Lower leg skin (tissue), 4 donors: ENCODE measurements around the gene SCYGR6. TPM values are rescaled to one million over a fixed set of nuclear protein-coding genes. Genes with fewer than 3 reads are reported as not detected.

Source experiments
- DNase-seq, 2 donors: peaks; one replicate each; pipeline ENCODE4 v3.0.0-alpha.2; 2019; ENCODE audit warnings: low spot score in 2 of 2
- H3K4me3 ChIP-seq: fragments of 200-600 bp; sonication (generic); 2 replicates; pipeline ENCODE4 v1.5.1; 2017; ENCODE audit warnings: mild to moderate bottlenecking, low read depth; ENCODE audit not compliant: poor library complexity, severe bottlenecking
- CTCF ChIP-seq, 3 donors: fragments of 450-650 bp; IDR thresholded peaks; one replicate each; pipeline ENCODE4 v1.5.1; 2016; ENCODE audit warnings: antibody characterized with exemption in 3 of 3, mild to moderate bottlenecking in 3 of 3, moderate library complexity in 2 of 3
- POLR2A ChIP-seq, 2 donors: fragments of 450-650 bp; IDR thresholded peaks; one replicate each; pipeline ENCODE4 v1.6.1; 2016 to 2017; ENCODE audit warnings: antibody characterized with exemption in 2 of 2, mild to moderate bottlenecking in 1 of 2, moderate library complexity in 1 of 2
- WGBS, 2 donors: methylation state at CpG; one replicate each; pipeline ENCODE4 v1.1.5; 2018; 5-methylcytosine and 5-hydroxymethylcytosine counted together
- intact Hi-C: fragments of 100-400 bp; cut with DNase I; formaldehyde crosslinking; loops from one replicate; pipeline ENCODE4 v1.15.0; 2023; ENCODE audit warnings: low total_unique reads
- total RNA-seq, 4 donors: library from RNA; depleted of rRNA; stranded (reverse); fragments of >200 nt; gene quantifications; one replicate each; pipeline ENCODE4 v1.1.0, GENCODE V29; 2016

SCYGR6 gene
- total RNA-seq, result 10 to 100 TPM in 1 of 4 donors, not detected in 3; 22.9 TPM

GRCh38 chr2:227724394-227725039 lies at the start of gene SCYGR6:
Gene SCYGR6 (minus strand): TSS chr2:227724757. CDS start chr2:227724757, 0 bp downstream.
- intact Hi-C loops, result no loop called here

GRCh38 chr2:227774011-227774624 lies 49.6 kb upstream of the SCYGR6 start:
- DNase-seq, result peak in 1 of 2 donors; percentile 32

More at GRCh38 chr2:227724394-227725039, at the start of gene SCYGR6:
- H3K4me3 ChIP-seq, result no peak within 1 kb of the TSS
- DNase-seq, result no peak
- WGBS, 2 donors, result 72 to 83% methylated on average over 11 to 15 of the region's 15 CpGs
- TF ChIP-seq CTCF (IDR thresholded peaks at IDR 0.05), result no peak
- no peak for TF ChIP-seq POLR2A (IDR thresholded peaks at IDR 0.05)

GRCh38 chr2:227772932-227773331 lies 48.4 kb upstream of the SCYGR6 start:
- 41 to 60% methylated on average over 2 of the region's 2 CpGs for WGBS, 2 donors
- no peak overlapping the region for H3K4me3 ChIP-seq
- intact Hi-C loops, result loop anchor here (10.0 kb wide), 1 partner anchor 108 kb away; the partner anchor contains the start of gene SCYGR5
- no peak for TF ChIP-seq POLR2A (IDR thresholded peaks at IDR 0.05)
- no peak for TF ChIP-seq CTCF (IDR thresholded peaks at IDR 0.05)
- DNase-seq, result peak in 1 of 2 donors; percentile 17

More at GRCh38 chr2:227774011-227774624, 49.6 kb upstream of the SCYGR6 start:
- intact Hi-C loops, result loop anchor here (10.0 kb wide), 1 partner anchor 109 kb away; the partner anchor contains the start of gene SCYGR5
- TF ChIP-seq POLR2A (IDR thresholded peaks at IDR 0.05) (no peak), CTCF (IDR thresholded peaks at IDR 0.05) (no peak)
- WGBS, 2 donors, result 70% methylated on average over 15 of the region's 15 CpGs
- no peak overlapping the region for H3K4me3 ChIP-seq

GRCh38 chr2:227772197-227772661 lies 47.7 kb upstream of the SCYGR6 start:
- intact Hi-C loops, result loop anchor here (10.0 kb wide), 1 partner anchor 107 kb away; the partner anchor contains the start of gene SCYGR5
- 89 to 93% methylated on average over 5 of the region's 5 CpGs for WGBS, 2 donors

GRCh38 chr2:227767830-227768229 lies 43.3 kb upstream of the SCYGR6 start:
- no peak for TF ChIP-seq POLR2A (IDR thresholded peaks at IDR 0.05)
- TF ChIP-seq CTCF (IDR thresholded peaks at IDR 0.05), result no peak
- H3K4me3 ChIP-seq, result no peak overlapping the region
- DNase-seq, result peak in 1 of 2 donors; percentile 79
- intact Hi-C loops, result loop anchor here (10.0 kb wide), 1 partner anchor 363 kb away; no protein-coding TSS in a partner anchor
- 93 to 94% methylated on average over 22 of the region's 22 CpGs for WGBS, 2 donors

More at GRCh38 chr2:227772197-227772661, 47.7 kb upstream of the SCYGR6 start:
- TF ChIP-seq POLR2A (IDR thresholded peaks at IDR 0.05), result no peak
- no peak for TF ChIP-seq CTCF (IDR thresholded peaks at IDR 0.05)
- no peak overlapping the region for H3K4me3 ChIP-seq
- peak in 1 of 2 donors; percentile 28 for DNase-seq
